ENCODE data around the gene LLPH. TPM values are rescaled to one million over a fixed set of nuclear protein-coding genes. Genes with fewer than 3 reads are reported as not detected.

LLPH gene
- total and polyA plus RNA-seq, 2 of the 13 experiments (the other 11 are each of a cell fraction or from before 2014, with no cell fraction given), result 4.2 to 25.6 TPM

- TF ChIP-seq NR2C2 (CRISPR knock-in tag; IDR thresholded peaks at IDR 0.05; ENCODE audit: borderline replicate concordance) (0 out of 2 replicates have a peak, but pooled peaks have one; percentile 17), HOXA3 (CRISPR knock-in tag; IDR thresholded peaks at IDR 0.05) (no peak), SPEN (CRISPR knock-in tag; IDR thresholded peaks at IDR 0.05; ENCODE audit: low read depth) (no peak), SRSF1 (optimal IDR thresholded peaks at IDR 0.05; ENCODE audit: low read depth, low read length) (no peak), KAT8 (CRISPR knock-in tag; IDR thresholded peaks at IDR 0.05) (peak; percentile 53; the same call in 1 of the 2 replicates), FOXA1 (IDR thresholded peaks at IDR 0.05) (no peak), FOXA1 (CRISPR knock-in tag; IDR thresholded peaks at IDR 0.05) (no peak), DNMT1 (CRISPR knock-in tag; IDR thresholded peaks at IDR 0.05) (no peak), ZNF782 (CRISPR knock-in tag; IDR thresholded peaks at IDR 0.05; ENCODE audit: borderline replicate concordance) (no peak), ZNF792 (CRISPR knock-in tag; IDR thresholded peaks at IDR 0.05) (no peak), ZNF331 (CRISPR knock-in tag; IDR thresholded peaks at IDR 0.05) (peak; percentile 63), SMARCC2 (IDR thresholded peaks at IDR 0.05) (no peak), MLXIP (CRISPR knock-in tag; IDR thresholded peaks at IDR 0.05; ENCODE audit: borderline replicate concordance) (no peak), KLF13 (CRISPR knock-in tag; IDR thresholded peaks at IDR 0.05) (no peak), CBFB (CRISPR knock-in tag; IDR thresholded peaks at IDR 0.05) (no peak), GATAD2A (CRISPR knock-in tag; IDR thresholded peaks at IDR 0.05) (peak; percentile 71), SMC3 (IDR thresholded peaks at IDR 0.05; ENCODE audit: low read length) (peak; percentile 87)
- TF ChIP-seq, protein P1, sequence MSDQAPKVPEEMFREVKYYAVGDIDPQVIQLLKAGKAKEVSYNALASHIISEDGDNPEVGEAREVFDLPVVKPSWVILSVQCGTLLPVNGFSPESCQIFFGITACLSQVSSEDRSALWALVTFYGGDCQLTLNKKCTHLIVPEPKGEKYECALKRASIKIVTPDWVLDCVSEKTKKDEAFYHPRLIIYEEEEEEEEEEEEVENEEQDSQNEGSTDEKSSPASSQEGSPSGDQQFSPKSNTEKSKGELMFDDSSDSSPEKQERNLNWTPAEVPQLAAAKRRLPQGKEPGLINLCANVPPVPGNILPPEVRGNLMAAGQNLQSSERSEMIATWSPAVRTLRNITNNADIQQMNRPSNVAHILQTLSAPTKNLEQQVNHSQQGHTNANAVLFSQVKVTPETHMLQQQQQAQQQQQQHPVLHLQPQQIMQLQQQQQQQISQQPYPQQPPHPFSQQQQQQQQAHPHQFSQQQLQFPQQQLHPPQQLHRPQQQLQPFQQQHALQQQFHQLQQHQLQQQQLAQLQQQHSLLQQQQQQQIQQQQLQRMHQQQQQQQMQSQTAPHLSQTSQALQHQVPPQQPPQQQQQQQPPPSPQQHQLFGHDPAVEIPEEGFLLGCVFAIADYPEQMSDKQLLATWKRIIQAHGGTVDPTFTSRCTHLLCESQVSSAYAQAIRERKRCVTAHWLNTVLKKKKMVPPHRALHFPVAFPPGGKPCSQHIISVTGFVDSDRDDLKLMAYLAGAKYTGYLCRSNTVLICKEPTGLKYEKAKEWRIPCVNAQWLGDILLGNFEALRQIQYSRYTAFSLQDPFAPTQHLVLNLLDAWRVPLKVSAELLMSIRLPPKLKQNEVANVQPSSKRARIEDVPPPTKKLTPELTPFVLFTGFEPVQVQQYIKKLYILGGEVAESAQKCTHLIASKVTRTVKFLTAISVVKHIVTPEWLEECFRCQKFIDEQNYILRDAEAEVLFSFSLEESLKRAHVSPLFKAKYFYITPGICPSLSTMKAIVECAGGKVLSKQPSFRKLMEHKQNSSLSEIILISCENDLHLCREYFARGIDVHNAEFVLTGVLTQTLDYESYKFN (CRISPR knock-in tag; conservative IDR thresholded peaks at IDR 0.05), result no peak
- TF ChIP-seq, protein P2, sequence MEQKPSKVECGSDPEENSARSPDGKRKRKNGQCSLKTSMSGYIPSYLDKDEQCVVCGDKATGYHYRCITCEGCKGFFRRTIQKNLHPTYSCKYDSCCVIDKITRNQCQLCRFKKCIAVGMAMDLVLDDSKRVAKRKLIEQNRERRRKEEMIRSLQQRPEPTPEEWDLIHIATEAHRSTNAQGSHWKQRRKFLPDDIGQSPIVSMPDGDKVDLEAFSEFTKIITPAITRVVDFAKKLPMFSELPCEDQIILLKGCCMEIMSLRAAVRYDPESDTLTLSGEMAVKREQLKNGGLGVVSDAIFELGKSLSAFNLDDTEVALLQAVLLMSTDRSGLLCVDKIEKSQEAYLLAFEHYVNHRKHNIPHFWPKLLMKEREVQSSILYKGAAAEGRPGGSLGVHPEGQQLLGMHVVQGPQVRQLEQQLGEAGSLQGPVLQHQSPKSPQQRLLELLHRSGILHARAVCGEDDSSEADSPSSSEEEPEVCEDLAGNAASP (CRISPR knock-in tag; IDR thresholded peaks at IDR 0.05; ENCODE audit: borderline replicate concordance), result peak; percentile 17; the same call in 1 of the 2 replicates
- TF ChIP-seq, protein P3, sequence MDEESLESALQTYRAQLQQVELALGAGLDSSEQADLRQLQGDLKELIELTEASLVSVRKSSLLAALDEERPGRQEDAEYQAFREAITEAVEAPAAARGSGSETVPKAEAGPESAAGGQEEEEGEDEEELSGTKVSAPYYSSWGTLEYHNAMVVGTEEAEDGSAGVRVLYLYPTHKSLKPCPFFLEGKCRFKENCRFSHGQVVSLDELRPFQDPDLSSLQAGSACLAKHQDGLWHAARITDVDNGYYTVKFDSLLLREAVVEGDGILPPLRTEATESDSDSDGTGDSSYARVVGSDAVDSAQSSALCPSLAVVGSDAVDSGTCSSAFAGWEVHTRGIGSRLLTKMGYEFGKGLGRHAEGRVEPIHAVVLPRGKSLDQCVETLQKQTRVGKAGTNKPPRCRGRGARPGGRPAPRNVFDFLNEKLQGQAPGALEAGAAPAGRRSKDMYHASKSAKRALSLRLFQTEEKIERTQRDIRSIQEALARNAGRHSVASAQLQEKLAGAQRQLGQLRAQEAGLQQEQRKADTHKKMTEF (CRISPR knock-in tag; IDR thresholded peaks at IDR 0.05), result no peak
- TF ChIP-seq, protein P4, sequence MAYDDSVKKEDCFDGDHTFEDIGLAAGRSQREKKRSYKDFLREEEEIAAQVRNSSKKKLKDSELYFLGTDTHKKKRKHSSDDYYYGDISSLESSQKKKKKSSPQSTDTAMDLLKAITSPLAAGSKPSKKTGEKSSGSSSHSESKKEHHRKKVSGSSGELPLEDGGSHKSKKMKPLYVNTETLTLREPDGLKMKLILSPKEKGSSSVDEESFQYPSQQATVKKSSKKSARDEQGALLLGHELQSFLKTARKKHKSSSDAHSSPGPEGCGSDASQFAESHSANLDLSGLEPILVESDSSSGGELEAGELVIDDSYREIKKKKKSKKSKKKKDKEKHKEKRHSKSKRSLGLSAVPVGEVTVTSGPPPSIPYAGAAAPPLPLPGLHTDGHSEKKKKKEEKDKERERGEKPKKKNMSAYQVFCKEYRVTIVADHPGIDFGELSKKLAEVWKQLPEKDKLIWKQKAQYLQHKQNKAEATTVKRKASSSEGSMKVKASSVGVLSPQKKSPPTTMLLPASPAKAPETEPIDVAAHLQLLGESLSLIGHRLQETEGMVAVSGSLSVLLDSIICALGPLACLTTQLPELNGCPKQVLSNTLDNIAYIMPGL (CRISPR knock-in tag; IDR thresholded peaks at IDR 0.05; ENCODE audit: borderline replicate concordance in 1 of 2, low read depth in 1 of 2), result peak in 1 of 2 experiments; percentile 31; a peak in 1 of 4 replicates
Observed at GRCh38 chr12:66107451-66107915, 23.1 kb downstream of the LLPH start (continued).
